HG03575 (cell line): ENCODE measurements around the gene SKAP1.
"Not testable (repeated sequence)": the region's sequence is repeated elsewhere in the genome, so short reads cannot be mapped to it uniquely, and the experiment has no call there.

Experiments
- ATAC-seq: cut with Tn5 transposase; IDR thresholded peaks from one replicate; pipeline ENCODE4 v1.9.1; 2021; ENCODE audit not compliant: unreplicated experiment, insufficient number of reproducible peaks, low FRiP score; ENCODE audit errors: extremely low read depth

Gene SKAP1

GRCh38 chr17:48262982-48263730 is 166.9 kb downstream of the SKAP1 start:
- ATAC-seq, result no peak

DNA sequence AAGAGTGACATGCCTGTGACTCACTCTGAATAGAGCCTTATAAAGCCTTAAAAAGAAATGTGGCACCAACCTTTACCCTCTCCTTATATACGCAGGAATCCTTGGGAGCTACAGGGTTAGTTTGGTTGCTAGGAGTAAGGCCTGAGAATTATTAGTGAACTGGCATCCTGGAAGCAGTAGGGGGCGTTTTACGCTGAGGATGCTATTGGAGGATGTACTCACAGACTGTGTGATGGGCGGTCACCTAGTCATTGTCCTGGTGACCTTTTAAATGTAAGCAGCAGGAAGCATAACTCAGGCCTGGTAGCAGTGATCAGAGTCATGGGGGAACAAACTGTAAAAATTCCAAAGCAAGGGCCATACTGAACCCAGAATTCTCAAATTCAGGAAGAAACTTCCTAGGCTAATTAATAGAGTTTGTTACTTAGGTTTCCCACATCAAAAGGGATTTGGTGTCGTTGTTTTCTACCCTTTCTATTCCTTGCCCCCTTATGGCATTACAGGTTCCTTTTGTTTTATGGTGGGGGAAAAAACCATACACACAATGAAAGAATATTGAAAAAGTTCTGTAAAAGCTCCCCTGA is 168.6 kb downstream of the SKAP1 start:
- no peak for ATAC-seq

DNA sequence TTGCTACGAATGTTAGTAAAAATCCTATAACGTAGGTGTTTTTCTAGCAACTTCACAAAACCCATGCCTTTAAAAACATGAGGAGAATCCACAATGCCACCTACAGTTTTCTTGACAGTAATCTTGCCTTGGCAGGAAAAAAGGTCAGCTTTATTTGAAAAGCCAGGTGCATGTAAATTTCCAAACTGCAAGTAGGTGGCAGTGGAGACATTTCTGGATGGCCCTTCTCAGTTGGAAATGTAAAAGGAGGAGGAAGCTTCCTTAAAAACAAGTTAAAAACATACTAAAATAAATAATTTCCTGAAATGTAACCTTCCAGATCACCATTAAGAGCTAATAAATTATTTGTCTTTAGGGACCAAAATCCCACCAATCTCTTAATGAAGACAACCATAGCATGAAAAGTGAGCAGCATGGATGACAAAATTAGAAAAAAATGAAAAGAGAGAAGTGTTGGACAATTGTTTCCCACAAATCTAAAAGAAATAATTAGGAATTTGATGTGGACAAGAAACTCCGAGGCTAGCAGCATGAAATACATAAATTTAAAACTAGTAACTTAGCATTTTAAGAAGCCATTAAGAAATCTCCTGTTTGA is 170.2 kb downstream of the SKAP1 start:
- no peak for ATAC-seq

DNA sequence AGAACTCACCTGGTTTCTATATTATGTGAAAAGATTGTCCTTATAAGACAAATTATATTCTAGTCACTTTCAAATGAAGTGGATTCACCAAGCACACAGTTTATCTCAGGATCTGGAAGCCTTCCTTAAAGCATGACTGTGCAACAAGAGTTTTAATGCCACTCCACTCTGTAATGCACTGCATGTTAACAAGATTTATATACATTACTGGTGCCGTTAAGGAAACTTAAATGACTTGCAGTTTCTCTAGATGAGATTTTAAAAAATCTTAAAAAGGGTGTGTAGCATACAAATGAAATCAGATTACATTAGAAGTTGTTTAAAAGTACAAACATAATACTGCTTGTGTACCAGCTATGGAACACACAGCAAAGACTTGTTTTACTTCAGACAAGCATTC is 171.7 kb downstream of the SKAP1 start:
- ATAC-seq, result no peak

DNA sequence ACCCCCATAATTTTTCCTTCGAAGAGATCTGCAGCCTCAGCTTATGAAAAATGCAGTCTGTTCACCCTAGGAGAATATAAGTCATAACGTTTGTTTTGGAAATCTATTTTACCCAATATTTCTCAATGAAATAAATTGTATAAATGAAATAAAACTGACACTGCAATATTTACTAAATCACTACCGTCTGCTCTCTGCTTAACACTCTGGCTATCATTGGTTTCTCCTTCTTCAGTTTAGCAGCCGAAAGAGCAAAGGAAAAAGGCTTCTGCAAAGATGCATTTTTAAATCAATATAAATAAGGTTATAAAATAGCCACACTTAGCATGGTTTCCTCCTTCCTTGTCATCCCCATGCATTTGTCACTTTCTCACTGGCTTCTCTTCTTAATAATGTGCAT is 174.3 kb downstream of the SKAP1 start:
- no peak for ATAC-seq

GRCh38 chr17:48254896-48255295 is 175.1 kb downstream of the SKAP1 start:
- no peak for ATAC-seq

DNA sequence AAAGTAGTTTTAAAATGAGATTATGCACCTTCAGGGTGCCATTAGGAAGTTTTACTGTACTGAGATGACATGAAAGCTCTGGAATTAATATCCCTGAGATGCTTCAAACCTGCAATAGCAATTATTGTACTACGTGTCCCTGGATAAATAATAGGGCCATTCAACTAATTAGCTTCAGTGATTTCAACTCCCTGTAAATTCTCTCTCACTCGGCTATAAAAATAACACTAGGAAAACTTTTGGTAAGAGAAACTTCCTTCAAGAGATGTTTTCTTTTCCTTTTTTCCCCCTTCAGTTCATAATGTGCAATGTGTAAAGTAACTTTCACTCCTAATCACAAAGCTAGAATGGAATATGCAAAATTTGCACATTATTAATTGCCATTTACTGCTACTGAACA is 176.0 kb downstream of the SKAP1 start:
- ATAC-seq, result no peak

DNA sequence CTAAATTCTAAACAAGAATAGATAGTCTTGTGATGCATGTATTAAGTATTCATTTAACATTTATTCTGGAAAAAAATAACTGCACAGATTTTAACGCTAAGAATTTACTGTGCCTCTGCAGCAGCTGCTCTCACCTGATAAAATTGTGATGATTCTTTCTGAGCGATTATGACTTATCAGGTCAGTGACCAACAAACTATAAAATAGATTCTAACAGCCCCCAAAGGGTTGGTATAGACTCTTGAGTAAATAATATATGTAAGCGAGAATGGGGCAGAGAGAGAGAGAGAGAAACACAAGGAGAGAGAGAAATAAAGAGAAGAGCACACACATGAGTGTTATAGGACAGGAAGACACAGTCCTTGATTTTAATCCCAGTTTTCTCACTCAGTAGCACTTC is 178.1 kb downstream of the SKAP1 start:
- no peak for ATAC-seq

- ATAC-seq, result no peak
These were observed 179.1 kb downstream of the SKAP1 start for GRCh38 chr17:48250949-48251348.

GRCh38 chr17:48250059-48250458 is 180.0 kb downstream of the SKAP1 start:
- not testable (repeated sequence) for ATAC-seq

- no peak for ATAC-seq
These were observed 182.4 kb downstream of the SKAP1 start for GRCh38 chr17:48247603-48248002.

DNA sequence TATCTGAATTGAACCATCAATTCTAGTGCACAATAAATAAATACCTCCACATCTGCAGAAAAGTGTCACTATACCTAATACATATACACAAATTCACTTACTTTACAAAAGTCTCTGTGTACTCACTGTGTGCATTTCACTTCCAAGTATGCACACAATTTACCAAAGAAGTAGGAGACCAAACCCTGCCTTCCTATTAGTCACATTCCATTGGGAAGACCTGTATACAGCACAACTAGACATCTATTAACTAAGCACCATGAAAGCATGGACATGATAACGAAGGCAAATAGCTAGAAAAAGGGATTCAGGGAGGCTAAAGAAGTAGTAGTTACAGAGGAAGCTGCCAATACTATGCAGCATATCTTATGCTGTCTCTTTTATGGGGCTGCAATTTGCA is 183.0 kb downstream of the SKAP1 start:
- ATAC-seq, result no peak

GRCh38 chr17:48246612-48247011 is 183.4 kb downstream of the SKAP1 start:
- no peak for ATAC-seq

DNA sequence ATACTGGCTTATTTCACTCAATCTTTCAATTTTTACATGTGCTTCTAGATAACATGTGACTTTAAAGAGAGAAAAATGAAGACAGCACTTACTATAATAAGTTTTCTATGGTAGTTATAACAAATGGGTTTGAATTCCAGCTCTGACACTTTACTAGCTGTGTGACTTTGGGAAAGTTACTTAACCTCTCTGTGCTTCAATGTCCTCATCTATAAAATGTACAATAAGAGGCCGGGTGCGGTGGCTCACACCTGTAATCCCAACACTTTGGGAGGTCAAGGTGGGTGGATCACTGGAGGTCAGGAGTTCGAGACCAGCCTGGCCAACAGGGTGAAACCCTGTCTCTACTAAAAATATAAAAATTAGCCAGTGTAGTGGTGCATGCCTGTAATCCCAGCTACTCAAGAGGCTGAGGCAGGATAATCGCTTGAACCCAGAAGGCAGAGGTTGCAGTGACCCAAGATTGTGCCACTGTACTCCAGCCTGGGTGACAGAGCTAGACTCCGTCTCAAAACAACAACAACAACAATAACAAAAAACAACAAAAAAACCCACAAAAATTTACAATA is 184.5 kb downstream of the SKAP1 start:
- not testable (repeated sequence) for ATAC-seq

DNA sequence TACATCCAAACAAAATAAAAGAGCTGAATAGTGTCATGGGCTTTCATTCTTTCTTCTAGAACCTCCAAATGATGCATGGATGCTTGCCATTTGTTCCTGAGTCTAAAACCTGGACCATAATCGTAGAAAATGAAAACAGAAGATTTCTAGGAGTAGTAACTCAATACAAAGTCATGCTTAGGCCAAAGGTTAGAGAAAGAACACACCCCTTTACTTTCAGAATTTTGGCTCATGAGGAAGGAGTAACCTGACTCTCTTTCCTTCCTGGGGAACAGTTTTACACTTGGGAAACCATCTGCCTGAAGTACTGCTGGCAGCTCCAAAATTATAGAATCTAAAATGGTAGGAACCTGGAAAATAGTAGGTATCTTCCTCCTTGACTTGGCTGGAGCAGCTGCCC is 185.2 kb downstream of the SKAP1 start:
- ATAC-seq, result no peak

GRCh38 chr17:48244121-48244711 is 185.8 kb downstream of the SKAP1 start:
- no peak for ATAC-seq

GRCh38 chr17:48241770-48242497 is 188.1 kb downstream of the SKAP1 start:
- no peak for ATAC-seq

DNA sequence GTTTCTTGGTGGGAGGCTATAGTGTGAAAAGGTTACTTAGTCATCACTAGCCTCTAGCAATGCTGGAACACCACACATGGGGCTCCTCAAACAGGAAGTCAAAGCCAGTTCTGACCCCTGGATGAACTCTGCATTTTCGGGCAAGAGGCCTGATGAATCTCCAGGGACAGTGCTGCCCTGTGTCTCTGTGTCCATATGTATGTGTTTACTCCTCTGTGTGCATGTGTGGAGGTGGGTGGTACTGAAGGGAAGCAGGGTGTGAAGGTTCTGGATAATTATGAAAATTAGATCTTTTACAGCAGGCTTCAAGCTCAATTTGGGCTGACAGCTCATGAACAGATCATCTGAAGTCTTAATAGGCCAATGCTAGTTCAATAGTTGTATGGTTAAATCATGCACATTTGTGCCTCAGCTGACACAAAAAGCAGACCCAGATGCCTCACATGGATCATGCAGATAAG is 188.9 kb downstream of the SKAP1 start:
- ATAC-seq, result peak; percentile 78

DNA sequence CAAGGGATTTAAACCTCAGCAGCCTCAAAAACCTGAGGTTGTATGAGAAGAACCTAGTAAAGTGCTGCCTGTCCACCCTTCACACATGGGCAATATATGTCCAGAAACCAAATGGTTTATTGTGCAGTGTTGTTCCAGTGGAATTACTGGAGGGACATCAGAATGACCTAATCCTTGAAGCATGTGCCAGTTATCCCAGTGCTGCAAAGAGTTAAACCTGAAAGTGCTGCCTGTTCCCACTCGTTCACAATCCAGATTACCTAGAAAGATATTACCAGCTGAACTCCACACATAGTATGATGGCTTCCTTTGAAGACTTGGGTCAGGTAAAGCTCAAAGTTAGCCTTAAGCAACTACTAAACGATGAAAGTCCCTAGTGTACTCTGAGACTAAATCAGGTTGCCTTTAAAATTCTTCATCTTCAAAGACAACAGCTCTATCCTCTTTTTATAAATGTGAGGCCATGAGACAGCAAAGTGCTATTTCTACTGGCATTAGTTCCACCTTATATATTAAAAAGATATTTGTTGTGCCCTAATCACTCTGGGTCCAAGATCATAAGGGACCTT is 189.4 kb downstream of the SKAP1 start:
- ATAC-seq, result no peak
